Stimulated activated CD8-positive, alpha-beta memory T cell treated with anti-CD3 and anti-CD28 coated beads, Interleukin-15, amount 100 ng/mL, for 48 hours (primary cell): ENCODE data around the gene IDI2.
"Not testable (repeated sequence)": the region's sequence is repeated elsewhere in the genome, so short reads cannot be mapped to it uniquely, and the experiment has no call there.

Experiments used
- DNase-seq, 2 donors: peaks; one replicate each; pipeline ENCODE4 v3.0.0-alpha.2; 2020; ENCODE audit warnings: low read depth in 2 of 2

IDI2 gene

GRCh38 chr10:1047937-1048336 lies 22.3 kb upstream of the IDI2 start:
- DNase-seq = no peak

DNA sequence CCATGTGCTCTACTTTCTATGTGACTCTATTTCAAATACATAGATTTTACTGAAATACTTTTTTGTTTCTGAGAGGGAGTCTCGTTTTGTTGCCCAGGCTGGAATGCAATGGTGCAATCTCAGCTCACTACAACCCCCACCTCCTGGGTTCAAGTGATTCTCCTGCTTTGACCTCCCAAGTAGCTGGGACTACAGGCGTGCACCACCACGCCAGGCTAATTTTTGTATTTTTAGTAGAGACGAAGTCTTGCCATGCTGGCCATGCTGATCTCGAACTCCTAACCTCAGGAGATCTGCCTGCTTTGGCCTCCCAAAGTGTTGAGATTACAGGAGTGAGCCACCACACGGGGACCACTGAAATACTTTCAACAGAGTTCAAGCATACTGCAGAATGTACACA lies 19.8 kb upstream of the IDI2 start:
- DNase-seq = no peak

- no peak for DNase-seq
These were observed 19.3 kb upstream of the IDI2 start for GRCh38 chr10:1044964-1045363.

DNA sequence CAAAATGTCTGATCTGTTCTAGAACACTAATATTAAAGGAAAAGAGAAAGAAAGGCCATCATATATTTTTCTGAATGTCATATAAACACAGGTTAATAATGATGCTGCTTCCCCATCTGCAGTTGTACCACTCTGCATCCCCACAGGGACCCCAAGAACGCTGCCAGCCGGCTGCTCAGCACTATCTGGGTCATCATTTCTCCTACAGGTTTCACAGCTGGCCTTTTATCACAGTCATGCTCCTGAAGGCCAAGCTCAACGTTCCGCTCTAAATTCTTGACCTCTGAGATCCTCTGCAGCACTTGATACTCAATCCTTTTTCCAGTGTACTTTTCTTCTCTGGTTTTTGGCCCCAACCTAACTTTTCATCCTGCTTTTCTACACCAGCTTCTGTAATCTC lies 18.5 kb upstream of the IDI2 start:
- DNase-seq = no peak

DNA sequence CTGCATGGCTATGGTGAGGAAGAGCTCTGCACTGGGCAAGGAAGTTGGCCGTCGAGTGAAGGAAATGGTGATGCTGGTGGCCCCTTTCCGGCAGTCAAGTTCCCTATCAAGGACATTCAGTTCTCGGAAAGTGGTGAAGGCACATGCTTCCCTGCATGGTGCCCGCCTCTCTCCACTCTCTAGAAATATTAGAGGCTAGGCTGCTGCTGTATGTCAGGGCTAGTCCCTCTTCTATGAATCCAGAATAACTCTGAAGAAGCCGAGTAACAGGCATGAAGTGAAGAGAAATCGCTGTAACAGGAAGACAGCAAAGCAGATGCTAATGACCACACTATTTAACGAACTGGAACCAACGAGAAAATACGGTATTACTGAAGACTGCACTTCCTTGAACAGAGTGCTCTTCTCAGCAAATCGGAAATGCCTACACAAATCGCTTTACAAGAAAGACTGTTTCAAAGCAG lies 17.9 kb upstream of the IDI2 start:
- DNase-seq = no peak

- no peak for DNase-seq
These were observed 15.9 kb upstream of the IDI2 start for GRCh38 chr10:1041514-1041913.

DNA sequence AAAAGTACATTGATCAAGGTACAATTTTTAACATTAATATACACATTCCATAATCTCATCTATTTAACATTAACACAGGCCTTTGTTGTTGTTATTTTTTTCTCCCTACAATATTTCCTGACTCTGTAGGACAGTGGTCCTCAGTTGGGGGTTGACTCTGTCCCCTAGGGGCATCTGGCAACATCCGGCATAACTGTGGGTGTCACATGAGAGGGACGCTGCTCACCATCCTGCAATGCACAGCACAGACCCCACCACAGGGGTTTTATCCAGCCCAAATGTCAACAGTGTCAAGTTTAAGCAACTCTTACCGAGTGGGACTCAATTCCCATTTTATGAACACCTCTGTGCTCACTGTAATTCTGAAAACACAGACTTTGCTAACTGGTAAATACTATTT lies 14.5 kb upstream of the IDI2 start:
- DNase-seq = no peak

DNA sequence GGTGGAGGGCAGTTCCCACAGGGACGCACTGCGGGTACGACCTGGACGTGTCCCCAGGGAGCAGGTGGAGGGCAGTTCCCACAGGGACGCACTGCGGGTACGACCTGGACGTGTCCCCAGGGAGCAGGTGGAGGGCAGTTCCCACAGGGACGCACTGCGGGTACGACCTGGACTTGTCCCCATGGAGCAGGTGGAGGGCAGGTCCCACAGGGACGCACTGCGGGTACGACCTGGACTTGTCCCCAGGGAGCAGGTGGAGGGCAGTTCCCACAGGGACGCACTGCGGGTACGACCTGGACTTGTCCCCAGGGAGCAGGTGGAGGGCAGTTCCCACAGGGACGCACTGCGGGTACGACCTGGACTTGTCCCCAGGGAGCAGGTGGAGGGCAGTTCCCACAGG lies 13.1 kb upstream of the IDI2 start:
- not testable (repeated sequence) for DNase-seq

- DNase-seq = no peak
These were observed 11.4 kb upstream of the IDI2 start for GRCh38 chr10:1037098-1037497.

DNA sequence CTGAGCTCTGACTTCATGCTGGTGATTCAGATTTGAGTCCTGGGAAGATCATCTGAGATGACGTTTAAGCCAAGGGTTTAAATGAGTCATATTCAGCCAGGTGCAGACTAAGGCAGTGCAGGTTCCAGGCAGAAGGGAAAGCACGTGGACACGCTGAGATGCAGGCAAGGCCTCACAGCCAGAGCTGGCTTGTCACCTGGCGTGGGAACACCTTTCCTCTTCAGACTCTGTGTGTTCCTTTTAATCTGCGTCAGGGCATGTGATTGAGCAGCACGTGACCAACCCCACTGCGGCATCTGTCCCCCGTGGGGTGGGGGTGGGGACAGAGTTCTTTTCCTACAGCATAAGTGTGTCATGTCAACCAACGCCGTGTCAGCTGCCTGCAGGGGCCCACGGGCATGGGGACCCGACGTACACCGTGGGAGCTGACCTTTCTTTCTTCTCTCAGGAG lies 10.7 kb upstream of the IDI2 start:
- DNase-seq = peak in 1 of 2 donors; percentile 22

DNA sequence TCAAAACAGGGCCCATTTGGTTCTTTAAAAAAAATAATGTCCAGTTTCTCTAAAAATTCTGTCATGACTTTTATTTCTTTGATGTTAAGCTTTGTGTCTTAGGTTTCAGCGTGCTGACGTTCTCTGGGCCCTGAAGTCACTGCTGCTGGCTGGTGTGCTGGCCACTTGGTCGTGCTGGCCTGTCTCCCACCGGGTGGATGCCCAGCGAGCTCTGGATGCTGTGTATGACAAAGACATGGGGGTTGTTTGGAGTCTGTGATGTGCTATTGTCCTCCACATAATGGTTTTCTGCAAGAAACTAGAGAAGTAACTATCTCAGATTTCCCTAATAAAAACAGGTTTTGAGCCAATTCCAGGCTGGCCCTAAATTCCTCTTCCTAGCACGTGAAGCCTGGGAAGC lies 9.5 kb upstream of the IDI2 start:
- DNase-seq = no peak

- no peak for DNase-seq
These were observed 9.1 kb upstream of the IDI2 start for GRCh38 chr10:1034758-1035157.

DNA sequence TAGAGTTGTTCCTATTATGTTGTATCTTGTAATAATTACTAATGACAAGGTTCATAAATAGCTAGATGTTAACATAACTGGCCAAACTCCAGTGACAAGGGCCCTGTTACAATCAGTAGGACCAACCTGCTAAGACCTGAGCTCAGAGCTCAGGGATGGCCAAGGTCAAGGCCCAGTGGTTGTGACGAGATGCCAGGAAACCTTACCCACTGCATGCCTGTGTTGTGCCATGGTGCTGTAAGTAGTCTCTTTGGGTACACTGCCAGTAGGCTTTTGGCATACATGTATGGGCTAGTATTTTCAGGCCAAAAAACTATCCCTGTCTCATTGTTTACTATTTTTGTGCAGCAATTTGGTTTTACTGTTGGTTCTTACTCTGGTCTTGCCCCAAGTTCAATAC lies 7.9 kb upstream of the IDI2 start:
- no peak for DNase-seq

DNA sequence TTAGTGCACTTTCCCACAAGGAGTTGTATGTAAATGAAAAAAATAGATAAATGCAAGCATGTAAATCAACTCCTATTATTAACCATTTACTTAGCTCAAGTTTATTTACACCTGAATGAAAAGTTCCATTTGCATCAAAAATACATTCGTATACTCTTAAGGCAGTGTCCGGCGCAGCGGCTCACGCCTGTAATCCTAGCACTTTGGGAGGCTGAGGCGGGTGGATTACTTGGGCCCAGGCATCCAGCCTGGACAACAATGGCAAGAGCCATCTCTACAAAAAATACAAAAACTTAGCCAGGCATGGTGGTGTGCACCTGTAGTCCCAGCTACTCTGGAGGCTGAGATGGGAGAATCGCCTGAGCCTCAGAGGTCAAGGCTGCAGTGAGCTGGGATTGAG lies 4.2 kb upstream of the IDI2 start:
- DNase-seq = no peak

GRCh38 chr10:1026578-1026977 lies 919 bp upstream of the IDI2 start:
- DNase-seq = no peak

DNA sequence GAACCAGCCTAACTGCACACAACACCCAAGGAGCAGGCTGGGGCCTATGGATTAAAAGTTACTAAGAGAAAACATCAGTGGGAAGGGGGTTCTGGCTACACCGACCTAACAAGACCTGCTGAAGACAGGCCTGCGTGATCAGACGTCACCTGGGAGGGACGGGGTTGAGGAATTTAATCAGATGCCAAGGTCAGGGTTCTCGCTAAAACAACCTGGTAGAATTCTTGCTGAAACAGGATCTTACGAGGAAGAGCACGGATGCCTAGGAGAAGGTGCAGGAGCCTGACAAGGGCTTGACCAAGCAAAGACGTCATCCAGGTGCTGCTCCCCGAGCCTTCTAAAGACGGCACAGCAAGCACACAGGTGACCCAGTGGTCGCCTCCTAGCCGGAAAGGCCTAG lies 1.6 kb downstream of the IDI2 start:
- no peak for DNase-seq

DNA sequence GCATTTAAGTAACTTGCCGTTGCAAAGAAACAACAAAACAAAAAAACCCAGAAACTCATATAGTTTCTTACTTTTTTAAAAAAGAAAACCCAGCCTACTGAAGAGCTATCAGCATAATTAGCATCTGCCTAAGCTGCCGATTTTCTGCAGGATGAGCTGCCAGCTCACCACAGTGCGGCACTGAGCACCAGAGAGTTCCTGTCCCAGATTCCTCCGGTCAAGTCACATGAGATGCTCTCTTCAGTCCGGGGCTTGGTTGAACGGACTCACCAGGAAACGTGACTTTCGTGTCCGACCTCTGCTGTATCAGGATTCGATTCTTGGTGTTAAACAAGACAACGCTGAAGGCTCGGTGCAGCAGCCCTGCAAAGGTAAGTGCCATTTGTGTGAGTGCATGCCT lies 3.2 kb downstream of the IDI2 start:
- DNase-seq = no peak

DNA sequence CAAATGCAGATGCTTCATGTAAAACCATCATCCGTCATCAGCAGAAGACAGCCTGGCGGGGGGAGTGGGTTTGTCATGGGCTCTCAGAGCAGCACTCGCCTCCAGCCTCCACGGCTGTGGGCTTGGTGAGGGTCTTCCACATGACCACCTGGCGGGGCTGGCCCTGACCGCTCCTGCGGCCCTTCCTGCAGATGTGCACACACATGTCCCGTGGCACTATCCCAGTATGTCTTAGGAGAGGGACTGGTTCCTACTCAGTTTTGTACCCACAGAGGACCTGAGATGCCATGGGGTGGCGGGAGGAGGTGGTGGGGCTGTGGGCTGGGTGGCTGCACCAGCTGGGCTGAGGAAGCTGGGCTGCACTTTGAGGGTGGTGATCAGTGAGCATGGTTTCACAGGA lies 4.7 kb downstream of the IDI2 start:
- DNase-seq = no peak

- DNase-seq = no peak
These were observed 5.2 kb downstream of the IDI2 start for GRCh38 chr10:1020460-1020859.

DNA sequence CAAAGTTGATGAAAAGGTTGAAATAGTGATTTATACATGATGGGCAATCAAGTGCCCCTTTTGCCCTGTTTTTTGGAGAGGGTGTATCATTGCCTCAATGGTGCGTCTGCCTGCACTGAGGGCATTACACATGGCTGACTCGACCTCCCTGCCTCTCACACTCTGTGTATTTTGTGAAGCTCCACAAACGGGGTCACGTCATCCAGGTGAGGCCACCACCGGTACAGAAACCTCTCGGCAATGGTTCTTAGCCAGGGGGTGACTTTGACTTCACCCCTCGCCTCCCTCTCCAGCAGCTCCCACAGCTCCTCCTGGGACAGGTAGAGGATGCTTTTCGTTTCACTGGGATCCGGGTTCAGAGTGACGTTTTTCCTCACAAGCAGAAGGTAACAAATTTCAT lies 6.3 kb downstream of the IDI2 start:
- DNase-seq = no peak

DNA sequence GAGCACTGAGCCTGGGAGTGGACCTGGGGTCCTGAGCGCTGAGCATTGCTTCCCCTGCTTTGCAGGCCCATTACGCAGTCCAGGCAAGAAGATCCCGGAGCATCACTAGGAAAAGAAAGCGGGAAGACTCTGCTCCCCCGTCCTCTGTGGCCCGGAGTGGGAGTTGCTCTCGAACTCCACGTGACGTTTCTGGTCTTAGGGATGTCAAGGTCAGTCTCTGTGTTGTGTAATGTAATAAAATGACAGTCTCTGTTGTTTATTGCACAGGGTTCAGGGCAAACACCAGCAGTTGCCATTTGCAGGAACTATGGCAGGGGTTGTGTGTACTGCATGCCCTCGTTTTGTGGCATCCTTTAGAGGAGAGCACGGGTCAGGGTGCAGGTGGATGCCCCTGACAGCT lies 10.0 kb downstream of the IDI2 start:
- no peak for DNase-seq

DNA sequence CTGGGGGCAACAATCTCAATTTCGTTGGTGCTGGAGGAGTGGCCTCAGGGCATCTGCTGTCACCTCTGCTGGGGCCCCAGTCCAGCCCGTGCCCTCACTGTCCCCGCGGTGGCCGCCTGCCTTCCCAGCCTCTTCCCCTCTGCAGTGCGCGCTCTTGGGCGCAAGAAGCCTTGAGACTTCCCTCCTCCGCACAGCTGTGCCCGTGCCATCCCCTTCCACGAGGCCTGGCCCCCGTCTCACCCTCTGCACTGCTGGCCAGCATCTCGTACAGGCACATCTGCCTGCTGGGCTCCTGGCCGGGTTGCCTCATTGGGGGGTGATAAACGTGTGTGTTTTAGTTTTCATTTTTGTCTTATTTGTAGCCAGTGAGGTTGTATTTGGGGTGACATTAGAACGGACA lies 14.0 kb downstream of the IDI2 start:
- DNase-seq = no peak

GRCh38 chr10:1010703-1011102 lies 15.0 kb downstream of the IDI2 start:
- no peak for DNase-seq

DNA sequence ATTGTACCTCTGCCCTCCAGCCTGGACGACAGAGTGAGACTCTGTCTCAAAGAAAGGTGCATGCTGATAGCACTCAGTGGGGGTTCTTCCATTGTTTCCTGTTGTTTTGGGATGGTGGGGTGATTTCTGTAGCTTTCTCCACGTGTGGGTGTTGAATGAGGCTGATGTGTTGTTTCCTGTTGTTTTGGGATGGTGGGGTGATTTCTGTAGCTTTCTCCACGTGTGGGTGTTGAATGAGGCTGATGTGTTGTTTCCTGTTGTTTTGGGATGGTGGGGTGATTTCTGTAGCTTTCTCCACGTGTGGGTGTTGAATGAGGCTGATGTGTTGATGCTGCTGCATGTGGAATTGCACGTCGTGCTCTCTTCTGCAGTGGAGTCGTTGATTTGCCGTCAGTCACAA lies 15.7 kb downstream of the IDI2 start:
- DNase-seq = not testable (repeated sequence)

DNA sequence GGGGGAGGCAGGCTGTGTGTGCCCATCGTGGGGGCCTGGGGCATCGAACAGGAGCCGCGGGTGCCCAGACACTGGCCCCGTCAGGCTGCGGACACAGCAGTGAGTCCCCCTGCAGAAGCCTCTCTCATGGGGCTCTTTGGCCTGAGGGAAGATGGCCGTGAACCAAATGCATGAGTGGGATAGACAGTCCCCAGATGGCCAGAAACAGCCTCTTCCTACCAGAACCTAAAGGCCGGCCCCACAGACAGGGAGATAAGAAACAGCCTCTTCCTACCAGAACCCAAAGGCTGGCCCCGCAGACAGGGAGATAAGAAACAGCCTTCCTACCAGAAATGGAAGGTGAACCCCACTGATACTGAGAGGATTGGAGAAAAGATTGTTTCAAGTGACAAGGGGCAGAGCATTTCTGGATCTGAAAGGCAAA lies 16.6 kb downstream of the IDI2 start:
- no peak for DNase-seq
